ENCODE data around the gene BICD1.

Gene BICD1

DNA sequence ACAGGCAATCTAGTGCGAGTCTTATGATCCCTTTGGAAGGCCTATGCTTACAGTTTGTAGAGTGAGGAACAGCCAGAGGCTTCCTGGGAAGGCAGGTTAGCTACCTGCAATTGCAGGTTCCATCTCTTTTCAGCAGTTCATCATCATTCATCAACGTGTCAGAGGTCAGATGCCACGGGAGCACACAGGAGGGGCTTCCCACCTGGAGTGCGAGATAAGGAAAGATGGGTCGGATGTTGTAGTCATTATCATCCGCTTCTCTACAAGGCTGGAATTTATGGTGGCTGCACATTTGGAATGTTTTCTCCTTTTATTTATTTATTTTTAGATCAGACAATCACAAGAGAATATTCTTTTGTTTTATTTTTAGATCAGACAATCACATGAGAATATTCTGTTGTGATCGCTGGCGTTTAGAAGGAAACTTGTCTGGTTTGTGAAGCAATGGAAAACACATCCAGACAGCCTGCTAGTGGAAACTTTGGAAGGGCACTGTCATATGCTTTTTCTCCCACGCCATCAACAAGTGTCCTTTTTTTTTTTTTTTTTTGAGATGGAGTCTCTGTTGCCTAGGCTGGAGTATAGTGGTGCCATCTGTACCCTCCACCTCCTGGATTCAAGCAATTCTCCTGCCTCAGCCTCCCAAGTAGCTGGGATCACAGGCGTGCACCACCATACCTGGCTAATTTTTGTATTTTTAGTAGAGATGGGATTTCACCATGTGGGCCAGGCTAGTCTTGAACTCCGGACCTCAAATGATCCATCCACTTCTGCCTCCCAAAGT lies 1.9 kb upstream of the BICD1 start:
- DNase-seq = no peak

DNA sequence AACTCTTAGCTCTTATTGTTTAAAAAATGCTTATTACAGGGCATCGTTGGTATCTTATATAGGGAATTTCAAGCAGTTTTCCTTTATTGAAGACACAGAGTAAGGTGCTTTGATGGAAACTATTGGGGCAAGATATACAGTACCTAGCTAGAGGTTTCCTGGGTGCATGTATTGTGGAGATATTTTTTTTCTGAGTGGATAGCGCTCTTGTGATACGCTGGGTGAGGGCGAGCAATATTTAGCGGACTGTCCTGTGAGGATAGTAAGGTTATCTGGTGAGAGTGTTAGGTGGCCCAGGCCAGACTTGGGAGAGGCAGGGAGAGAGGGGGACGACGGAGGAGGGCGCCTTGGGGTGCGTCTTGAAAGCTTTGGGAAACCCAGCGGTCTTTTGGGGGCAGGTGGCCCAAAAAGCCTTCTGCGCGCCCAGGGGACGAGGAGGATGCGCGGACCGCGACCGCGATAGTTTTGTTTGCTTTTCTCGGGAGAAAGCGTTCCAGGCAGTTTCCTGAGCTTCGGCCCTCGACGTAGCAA lies 596 bp upstream of the BICD1 start:
- no peak for DNase-seq

DNA sequence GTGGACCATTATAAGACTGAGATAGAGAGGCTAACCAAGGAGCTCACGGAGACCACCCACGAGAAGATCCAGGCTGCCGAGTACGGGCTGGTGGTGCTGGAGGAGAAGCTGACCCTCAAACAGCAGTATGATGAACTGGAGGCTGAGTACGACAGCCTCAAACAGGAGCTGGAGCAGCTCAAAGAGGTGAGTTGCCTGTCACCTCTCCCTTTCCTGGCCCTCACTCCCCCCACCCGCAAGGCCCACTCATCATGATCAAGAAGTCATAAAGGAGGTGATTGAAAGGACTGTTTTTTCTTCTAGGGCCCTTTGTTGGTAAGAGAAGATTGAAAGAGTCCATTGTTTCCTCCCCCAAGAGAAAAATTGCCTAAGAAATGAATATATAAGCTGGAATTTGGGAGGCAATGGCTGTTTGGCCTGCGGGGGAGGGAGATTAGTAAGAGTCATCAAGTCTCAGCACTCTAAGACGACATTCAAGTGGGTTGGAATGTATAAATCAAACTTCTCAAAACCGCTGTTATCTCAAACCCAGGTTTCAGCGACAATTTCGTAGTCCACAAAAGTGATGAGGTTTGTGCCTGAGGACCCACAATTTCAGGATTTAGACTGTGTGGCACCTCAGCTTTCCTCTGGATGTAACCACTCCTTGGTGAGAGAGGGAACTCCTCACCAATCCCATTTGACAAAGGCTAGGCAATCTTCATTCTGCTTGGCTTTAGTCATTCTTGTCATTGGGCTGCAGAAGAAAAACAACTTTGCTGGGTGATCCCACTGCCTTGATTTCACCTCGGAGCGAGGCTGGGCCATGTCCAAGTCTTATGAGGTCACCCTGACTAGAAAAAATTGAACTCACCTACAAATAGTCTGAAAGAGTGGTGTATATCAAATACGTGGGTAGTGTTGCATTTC lies 966 bp downstream of the BICD1 start:
- peak in 3 of 5 experiments; percentile 2 to 33 (median 9) for DNase-seq

DNA sequence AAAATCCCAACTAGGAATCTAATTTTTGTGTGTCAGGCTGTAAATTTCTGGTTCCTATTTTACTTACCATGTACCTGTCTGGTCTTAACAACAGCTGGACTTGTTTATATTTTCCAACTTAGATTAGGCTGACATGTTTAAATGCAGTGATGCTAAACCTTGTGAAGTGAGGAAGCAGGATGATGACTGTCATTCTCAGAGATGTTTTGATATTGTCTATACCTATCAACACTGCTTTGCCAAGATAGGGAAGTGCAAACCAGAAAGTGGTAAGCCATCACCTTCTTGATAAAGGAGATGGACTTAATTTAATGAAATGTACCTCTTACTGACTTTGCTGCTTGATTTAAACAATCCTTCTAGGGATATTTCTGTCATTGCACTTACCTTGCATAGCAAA lies 2.1 kb downstream of the BICD1 start:
- peak in 1 of 5 experiments; percentile 41 for DNase-seq

DNA sequence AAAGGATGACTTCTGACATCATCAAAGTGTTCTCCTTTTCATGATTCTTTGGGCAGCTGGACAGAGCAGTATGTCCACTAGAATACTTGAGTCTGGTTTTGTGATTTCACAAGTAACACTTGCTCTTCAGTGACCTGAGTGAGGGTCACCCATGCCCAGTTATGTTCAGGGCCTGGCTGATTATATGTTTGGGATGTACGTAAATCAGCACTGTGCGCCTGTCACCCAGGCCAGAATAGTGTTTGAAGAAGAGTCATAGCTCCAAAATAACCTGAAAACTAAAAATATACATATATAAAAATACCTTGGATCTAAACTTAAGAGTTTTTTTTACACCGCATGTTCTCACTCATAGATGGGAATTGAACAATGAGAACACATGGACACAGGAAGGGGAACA lies 3.8 kb downstream of the BICD1 start:
- no peak for DNase-seq

DNA sequence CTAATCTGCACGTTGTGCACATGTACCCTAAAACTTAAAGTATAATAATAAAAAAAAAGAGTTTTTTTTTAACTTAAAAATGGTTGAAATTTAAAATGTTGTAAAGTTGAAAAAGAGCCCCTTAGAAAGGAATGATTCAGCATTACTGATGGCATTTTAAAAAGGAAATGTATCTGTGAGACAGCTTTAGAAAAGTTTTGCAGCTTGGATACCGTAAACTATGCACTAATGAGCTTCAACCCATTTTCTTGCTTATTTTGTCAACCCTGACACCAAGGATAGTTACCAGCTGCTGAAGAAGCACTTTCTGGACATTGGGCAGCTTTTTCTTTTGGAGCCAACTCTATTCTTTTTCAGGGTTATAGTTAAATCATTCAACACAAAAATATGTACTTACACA lies 4.3 kb downstream of the BICD1 start:
- no peak for DNase-seq

DNA sequence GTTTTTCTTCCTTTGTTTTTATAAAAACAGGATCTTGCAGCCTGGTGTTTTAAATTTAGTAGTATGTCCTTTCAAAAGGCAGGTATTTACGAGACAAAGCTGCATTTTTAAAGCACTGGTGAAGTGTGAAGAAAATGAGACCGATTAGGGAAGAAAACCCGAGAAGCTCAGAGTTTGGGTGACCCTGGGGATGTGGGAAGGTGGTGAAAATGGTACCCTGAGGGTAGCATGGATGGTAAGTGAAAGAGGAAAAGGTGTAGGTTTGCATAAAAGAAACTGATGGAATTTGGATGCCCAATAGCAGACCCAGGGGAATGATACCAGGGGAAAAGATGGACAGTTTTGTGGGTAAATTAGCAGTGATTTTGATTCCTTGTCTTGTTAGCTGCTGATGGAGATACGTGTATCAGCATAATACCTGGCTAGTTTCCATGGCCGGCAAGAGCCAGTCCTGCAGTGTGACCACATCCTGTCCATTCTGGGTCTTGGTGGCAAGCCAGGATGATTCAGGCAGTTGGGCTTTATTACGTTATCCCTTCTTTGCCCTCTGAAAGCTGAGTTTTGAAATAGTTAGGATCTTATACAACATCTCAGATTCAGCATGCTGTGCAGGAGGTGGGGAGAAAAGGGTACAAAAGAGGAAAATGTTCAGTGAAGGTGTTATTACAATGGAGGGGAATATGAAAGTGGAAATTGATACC lies 8.9 kb downstream of the BICD1 start:
- no peak for DNase-seq

DNA sequence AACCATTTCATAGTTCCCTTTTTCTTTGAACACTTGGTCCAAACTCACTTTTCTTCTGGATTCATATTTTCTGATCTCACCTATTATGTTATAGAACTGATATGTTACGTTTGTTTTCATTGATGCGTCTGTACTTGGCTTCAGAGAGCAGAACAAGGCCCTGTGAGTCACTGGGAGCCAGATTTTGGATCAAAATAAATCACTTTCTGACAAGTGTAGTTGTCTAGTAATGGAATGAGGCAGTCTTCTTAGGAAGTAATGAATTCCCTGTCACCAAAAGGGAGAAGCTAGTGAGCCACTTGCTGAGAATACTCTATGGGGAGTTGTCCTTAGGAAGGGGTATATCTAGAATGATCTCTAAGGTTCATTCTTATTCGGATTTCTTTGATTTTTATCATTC lies 10.2 kb downstream of the BICD1 start:
- DNase-seq = no peak

DNA sequence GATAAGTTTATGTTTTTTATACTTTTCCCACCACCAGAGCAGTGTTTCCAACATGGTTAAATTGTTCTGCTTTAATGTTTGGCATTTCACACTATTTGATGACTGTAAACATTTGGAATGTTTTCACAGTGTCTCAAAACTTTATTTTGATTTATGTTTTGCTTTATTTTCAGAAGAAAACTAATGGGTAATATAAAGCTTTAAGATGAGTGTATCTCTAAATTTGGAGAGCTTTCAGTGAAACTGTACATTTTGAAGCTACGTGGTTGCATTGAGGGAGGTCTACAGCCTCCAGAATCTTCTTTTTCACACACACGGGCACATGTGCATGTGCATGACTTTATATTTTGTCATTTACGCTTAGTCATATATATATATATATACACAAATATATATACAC lies 10.7 kb downstream of the BICD1 start:
- no peak for DNase-seq

DNA sequence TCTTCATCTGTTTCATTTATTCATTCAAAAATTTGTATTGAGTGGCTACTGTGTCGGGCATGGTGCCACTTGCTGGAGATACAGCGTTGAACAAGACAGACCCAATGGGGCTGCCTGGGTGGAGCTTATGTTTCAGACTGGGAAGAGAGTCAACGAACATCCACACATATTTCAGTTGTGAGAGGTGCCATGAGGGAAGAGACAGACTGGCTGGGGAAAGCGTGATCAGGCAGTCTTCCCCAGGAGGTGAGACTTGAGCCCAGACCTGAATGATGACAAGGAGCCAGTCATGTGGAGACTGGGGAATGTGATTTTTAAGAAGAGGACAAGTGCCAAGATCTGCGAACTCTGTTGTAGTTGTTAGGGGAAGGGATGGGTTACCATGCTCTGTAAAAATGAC lies 12.2 kb downstream of the BICD1 start:
- DNase-seq = no peak

DNA sequence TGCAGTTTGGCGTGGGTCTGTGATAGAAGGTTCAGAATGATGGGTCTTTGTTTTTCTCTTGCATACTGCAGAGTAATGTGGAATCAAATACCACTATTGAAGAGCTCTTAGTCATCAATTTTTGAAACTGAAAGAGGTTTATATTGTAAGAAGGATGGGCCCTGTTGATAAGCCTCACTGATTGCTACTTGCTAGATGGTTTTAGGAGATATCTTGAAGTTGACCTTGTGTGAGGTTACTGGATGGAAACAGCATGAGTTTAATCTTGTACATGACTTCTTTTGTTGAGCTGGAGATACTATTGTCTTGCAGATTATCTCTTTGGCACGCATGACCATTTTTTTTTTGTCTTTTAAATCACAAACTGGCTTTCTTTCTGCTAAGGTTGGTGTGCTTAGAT lies 13.8 kb downstream of the BICD1 start:
- peak in 1 of 5 experiments; percentile 91 for DNase-seq

DNA sequence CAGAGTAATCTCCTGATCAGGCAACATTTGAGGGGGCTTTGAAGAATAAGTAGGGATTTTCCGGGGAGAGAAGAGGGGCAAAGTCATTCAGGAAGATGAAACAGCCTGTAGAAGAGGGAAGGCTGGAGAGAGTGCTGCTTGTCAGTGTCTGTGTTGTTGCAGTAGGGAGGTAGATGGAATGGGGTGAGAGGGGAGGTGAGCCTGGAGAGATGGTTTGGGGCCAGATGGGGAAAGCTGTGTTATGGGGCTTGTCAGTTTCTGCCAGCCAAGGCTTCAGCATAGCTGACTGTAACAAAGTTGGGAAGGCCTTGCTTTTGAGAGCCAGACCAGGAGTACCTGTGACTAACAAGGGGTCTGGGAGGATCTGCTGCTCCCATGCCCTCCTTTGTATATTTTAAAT lies 18.0 kb downstream of the BICD1 start:
- no peak for DNase-seq

DNA sequence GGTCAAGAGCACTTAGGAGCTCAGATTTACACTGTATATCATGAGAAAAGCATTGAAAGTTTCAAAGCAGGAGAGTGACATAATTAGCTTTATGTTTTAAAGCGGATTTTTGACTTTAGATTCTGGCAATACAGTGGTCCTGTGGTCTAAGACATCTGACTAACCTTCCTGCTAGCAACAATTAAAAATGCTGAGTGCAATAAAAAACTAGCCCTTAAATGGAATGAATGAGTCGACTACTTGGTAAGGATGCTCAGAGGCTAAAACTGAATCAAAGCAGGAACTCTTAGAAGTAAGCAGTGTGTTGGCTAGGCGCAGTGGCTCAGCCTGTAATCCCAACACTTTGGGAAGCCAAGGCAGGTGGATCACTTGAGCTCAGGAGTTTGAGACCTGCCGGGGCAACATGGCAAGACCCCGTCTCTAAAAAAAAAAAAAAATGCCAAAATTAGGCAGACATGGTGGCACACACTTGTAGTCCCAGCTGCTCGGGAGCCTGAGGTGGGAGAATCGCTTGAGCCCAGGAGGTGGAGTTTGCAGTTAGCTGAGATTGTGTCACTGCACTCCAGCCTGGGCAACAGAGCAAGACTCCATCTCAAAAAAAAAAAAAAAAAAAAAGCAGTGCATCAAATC lies 18.9 kb downstream of the BICD1 start:
- DNase-seq = no peak

DNA sequence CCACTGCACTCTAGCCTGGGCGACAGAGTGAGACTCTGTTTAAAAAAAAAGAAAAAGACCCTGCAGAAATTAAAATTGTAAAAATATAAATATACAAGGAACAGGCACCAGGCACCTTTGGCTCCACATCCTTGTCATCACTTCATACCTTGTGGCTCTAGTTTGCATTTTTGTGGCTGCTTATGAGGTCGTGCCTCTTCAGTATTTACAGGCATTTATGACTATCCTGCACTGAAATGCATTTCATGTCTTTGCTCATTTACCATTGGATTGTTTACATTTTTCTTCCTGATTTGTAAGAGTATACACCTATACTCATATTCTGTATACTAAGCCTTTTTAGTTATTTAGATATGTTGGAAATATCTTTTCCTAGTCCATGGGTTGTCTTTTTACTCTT lies 20.1 kb downstream of the BICD1 start:
- no peak for DNase-seq

DNA sequence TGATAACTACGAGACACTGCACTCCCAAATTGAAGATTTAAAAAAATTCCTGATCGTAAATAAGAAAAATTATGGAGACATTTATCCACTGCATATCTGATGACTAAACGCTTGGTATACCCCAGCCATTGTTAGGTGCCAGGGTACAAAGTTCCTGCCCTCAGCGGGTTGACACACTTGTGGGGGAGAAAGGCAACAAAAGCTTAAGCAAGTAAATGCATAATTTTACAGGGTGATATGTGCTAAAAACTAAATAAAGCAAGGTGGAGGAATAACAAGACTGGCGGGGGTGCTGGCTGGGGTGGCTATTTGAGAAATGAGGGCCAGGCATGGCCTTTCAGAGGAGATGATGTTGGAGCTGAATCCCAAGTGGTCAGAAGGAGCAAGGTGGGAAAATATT lies 25.0 kb downstream of the BICD1 start:
- no peak for DNase-seq

DNA sequence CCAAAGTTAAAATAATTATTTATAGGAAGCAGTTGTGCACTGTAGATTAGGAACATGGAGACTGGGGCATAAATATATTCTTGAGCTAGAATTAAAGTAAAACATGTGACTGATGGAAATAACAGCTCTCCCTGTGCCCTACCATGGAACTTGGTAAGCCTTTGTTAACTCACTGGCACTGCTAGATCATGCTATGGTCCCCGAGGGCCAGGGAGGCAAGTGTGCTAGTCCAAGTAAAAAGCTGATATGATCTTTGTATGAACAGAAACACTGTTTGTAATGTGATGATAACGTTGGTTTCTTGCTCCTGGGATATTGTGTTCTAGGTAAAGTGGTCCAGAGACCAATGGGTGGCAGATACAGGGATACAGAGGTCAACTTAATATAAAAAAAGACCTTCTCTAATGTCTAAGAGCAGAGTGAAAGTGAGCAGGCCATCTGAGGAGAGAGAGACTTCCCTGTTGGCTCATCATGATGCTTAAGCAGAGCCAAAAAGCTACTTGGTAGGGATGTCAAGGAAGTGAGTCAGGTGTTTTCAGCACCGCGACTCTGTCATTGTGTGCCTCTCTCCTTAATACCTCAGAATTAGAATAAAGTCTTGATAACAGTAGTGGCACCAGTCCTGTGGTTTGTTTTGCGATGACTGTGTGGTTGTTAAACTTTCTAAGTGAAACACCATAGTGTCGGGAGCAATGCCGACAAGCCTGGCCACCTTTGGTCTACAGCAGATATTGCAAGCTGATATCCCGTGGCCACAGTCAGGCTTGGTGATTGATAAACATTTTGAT lies 27.6 kb downstream of the BICD1 start:
- peak in 2 of 5 experiments; percentile 35 to 89 for DNase-seq

DNA sequence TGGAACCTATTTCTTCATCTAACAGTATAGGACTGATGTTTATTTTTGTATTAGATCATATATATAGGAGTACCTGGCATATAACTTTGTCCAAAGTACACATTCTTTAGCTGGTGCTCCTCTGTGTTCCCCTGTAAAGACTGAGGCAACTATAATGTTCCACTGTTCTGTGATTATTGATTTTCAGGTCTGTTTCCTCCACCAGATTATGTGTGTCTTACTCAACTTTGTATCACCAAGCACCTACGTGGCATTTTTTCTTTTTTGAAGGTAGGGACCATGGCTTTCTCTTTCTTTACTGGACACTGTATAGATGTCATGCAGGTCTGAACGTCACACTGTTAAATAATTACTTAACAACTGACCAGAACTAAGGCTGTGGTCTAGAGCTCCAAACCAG lies 29.3 kb downstream of the BICD1 start:
- no peak for DNase-seq

DNA sequence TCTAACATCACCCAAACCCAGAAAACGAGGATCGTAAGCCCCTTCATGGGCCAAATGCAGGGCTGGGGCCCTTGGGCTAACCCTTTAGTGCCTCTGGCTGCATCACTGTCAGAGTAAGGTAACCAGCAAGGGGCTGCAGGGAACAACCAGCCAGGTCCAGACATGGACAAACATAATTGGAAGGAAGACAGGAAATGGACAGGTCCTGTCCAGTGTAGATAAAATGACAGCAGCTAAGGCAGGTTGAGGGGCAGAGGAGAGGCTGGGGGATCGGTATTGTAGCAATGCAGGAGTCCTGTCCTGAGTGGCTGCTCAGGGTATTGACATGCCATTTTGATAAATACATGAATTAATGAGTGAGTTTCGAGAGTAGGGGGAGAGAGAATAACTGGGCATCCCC lies 29.8 kb downstream of the BICD1 start:
- DNase-seq = no peak

DNA sequence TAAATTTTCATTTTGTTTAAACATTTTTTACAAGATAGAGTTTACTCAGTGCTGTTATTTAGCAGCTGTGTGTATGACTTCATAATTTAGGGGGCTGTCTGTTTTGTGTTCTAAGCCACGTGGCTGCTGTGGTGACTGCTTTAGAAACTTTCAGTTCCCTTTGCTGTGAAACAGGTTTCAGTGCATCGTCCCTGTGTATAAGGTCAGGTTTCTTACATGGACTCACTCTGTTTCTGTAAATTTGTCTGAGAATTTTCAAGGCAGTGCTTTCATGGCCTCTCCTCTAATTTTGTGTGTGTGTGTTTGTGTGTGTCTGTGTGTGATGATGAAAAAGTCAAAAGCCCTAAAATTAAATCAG lies 32.4 kb downstream of the BICD1 start:
- peak in 1 of 5 experiments; percentile 78 for DNase-seq

DNA sequence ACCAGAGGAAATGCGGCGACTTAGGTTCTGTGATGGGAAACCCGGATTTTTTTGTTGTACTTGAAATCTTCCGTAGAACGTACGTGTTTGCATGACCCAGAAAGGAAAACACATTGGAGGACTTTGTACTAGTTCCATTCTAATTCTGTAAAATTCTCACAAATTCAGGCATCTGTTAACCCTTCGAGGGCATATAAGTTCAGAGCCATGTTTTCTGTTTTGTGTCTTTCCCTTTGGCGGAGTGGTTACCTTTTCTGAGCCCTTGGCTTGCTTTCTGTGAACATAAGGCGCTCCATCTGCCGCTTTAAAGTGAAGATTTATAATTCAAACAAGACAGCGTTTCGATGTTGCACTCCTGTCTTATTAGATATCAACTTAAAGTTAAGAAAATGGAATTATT lies 34.2 kb downstream of the BICD1 start:
- DNase-seq = no peak

DNA sequence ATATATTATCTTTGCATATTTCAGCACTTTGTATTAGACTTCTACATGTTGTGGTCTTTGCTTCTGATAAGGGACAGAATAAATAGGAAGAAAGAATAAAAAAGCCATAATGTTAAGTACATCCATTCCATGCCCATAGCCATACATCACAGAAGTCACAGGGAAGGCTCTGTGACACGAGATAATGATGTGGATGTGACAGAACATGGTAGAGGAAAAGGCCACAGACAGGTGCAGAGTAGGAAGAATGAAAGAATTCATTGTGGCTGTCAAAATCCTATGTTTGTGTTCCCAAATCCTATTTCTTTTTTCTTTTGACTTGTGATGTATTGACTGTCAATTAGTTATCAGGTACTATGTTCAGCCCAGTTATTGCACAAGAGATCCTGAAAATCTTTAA lies 38.4 kb downstream of the BICD1 start:
- no peak for DNase-seq

Data from T-helper 2 cell (primary cell).